NCI-H2107 treated with DMSO at 0.1 percent for 48 hours (cell line): Measurements from ENCODE around the gene PHKB.
"Not testable (repeated sequence)": the region's sequence is repeated elsewhere in the genome, so short reads cannot be mapped to it uniquely, and the experiment has no call there.

Experiments
- DNase-seq: peaks from one replicate; lab custom pipeline; 2025; ENCODE audit not compliant: unreplicated experiment; lab: John Stamatoyannopoulos, UW

The PHKB gene

GRCh38 chr16:47666434-47666833 lies 205.3 kb downstream of the PHKB start:
- no peak for DNase-seq

- DNase-seq, result no peak
These were observed 206.8 kb downstream of the PHKB start for GRCh38 chr16:47667956-47668355.

- no peak for DNase-seq
These were observed 211.3 kb downstream of the PHKB start for GRCh38 chr16:47672475-47672874.

GRCh38 chr16:47676635-47677177 lies 215.6 kb downstream of the PHKB start:
- no peak for DNase-seq

- DNase-seq, result not testable (repeated sequence)
These were observed 220.4 kb downstream of the PHKB start for GRCh38 chr16:47681571-47681970.

- no peak for DNase-seq
These were observed 226.6 kb downstream of the PHKB start for GRCh38 chr16:47687694-47688093.

- DNase-seq, result no peak
These were observed 232.1 kb downstream of the PHKB start for GRCh38 chr16:47693226-47693625.

GRCh38 chr16:47694543-47694942 lies 233.4 kb downstream of the PHKB start:
- DNase-seq, result no peak

- no peak for DNase-seq
These were observed 234.6 kb downstream of the PHKB start for GRCh38 chr16:47695756-47696155.

- no peak for DNase-seq
These were observed 236.7 kb downstream of the PHKB start for GRCh38 chr16:47697826-47698225.

GRCh38 chr16:47699106-47699505 lies 238.0 kb downstream of the PHKB start:
- no peak for DNase-seq

GRCh38 chr16:47700857-47701587 lies 239.9 kb downstream of the PHKB start:
- no peak for DNase-seq

GRCh38 chr16:47705266-47705665 lies 244.1 kb downstream of the PHKB start:
- DNase-seq, result peak; percentile 43

- no peak for DNase-seq
These were observed 250.7 kb downstream of the PHKB start for GRCh38 chr16:47711809-47712208.

GRCh38 chr16:47712276-47713224 lies 251.4 kb downstream of the PHKB start:
- no peak for DNase-seq

- no peak for DNase-seq
These were observed 252.1 kb downstream of the PHKB start for GRCh38 chr16:47713225-47713595.

- no peak for DNase-seq
These were observed 254.4 kb downstream of the PHKB start for GRCh38 chr16:47715442-47716083.

GRCh38 chr16:47716571-47716970 lies 255.4 kb downstream of the PHKB start:
- no peak for DNase-seq

GRCh38 chr16:47719713-47720112 lies 258.6 kb downstream of the PHKB start:
- DNase-seq, result no peak

GRCh38 chr16:47721006-47721637 lies 260.0 kb downstream of the PHKB start:
- no peak for DNase-seq

GRCh38 chr16:47722046-47722445 lies 260.9 kb downstream of the PHKB start:
- DNase-seq, result no peak
